Brain pericyte (primary cell): ENCODE data around the gene ESAM.
A peak's percentile ranks its signal among the peaks of the same experiment; 100 is the strongest.
"Not testable (repeated sequence)": the region's sequence is repeated elsewhere in the genome, so short reads cannot be mapped to it uniquely, and the experiment has no call there.

ENCODE experiments used
- DNase-seq: peaks from one replicate; pipeline ENCODE4 v3.0.0-alpha.2; 2012; ENCODE audit warnings: low read depth, low spot score

The ESAM gene

DNA sequence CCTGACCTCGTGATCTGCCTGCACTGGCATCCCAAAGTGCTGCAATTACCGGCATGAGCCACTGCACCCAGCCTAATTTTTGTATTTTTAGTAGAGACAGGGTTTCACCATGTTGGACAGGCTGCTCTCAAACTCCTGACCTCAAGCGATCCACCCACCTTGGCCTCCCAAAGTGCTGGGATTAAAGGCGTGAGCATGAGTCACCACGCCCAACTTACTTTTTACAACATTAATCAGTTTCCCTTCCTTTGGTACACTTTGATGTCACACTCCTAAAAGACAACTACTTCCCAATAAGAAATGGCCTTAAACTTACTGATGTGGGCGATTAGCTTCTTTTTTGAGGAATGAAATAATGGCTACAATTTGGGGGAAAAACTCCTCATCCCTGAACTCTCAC lies 8.9 kb upstream of the ESAM start:
- not testable (repeated sequence) for DNase-seq

DNA sequence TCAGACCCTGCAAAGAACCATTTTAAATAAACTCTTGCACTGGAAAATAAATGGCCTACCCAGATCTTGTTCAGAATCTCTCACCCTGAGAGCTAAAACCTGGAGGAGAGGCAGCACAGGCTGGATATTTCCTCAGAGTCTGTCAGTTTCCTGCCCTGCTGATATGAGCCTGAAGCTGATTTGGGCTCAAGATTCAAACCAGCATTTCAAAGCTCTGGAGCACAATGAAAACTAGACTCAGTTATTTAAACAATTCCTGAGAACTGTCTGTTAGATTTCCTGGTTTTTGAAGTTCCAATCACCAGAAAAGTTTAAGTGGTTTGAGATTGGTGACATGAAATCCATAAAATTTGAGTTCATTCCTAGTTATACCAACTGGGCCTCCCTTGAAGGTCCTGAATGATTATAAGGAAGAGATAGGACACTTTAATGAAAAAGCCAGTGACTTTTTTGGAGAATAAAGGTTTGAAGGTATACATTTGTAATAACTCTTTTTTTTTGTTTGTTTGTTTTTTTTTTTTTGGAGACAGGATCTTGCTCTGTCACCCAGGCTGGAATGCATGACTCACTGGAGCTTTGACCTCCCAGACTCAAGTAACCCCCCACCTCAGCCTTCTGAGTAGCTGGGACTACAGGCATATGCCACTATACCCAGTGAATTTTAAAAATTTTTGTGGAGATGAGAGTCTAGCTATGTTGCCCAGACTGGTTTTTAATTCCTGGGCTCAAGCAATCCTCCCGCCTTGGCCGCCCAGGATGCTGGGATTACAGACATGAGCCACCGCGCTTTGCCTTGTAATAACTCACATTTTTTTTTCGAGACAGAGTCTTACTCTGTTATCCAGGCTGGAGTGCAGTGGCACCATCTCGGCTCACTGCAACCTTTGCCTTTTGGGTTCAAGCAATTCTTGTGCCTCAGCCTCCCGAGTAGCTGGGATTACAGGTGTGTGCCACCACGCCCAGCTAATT lies 8.0 kb upstream of the ESAM start:
- DNase-seq = no peak

DNA sequence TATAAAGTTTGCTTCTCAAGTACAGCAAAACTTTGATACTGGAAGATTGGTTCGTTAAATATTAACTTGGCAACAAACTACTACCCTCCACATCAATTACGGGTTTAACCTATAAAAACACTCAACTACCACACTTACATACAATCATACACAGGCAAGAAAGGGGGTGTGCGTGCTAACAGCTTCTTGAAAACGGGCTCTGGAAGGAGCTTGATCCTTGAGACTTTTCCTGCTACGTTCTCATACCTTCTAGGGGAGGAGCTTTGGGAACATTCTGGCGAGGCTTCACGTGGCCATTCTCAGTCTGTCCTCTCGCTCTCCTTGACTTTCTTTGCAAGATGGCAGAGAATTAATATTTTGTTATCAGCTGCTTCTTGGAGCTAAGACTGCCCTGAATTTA lies 6.8 kb upstream of the ESAM start:
- DNase-seq = no peak

DNA sequence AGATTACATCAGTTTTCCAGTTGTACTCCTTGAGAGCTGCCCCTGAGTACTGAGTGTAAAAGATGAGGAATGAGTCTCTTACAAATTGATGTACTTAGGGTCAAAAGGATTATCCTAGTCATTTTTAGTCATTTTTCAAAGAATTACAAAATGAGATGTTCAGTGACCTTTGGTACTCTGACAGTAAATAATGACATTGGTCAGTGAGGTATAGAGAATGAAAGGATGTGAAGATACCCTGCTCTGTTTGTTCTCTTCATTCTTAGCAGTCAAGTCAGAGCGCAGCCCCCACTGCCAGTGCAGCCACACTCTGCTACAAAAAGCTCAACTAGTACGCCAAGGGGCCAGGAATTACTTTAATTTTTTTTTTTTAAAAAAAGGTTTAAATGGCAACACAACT lies 4.1 kb upstream of the ESAM start:
- DNase-seq = no peak

DNA sequence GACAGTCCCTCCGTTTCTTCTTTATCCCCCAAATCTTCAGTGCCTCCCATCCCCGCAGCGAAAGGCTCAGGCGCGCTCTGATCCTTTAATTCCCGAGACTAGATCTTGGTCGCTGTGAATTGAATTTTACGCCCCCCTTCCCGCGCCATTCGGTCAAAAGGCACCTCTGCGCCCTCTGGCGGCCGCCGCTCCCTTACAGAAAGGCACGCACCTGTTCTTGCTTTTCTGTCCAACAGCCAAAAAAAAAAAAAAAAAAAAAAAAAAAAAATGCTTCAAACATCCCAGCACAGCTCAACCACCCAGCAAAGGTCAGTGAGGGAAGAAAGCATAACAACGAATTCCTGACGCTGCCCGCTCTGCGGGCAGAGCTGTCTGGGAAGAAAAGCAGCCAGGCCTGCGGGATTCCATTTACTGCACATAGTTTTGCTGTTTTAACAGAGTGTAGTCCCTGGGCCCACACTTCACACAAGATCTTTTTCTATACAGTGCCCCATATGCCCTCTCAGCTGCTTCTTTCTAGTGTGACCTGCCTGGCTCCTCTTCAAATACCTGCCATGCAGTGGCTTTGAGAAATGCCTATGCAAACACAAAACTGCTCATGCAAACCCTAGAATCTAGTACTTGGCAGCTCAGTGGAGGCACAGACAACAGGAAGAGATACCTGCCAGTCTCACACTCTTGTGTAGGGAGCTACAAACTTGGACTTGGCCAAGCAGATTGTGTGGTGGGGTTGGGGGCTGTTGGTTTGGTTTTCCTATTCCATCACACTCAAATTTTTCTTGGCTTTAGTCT lies 1.3 kb upstream of the ESAM start:
- DNase-seq = peak; percentile 40

DNA sequence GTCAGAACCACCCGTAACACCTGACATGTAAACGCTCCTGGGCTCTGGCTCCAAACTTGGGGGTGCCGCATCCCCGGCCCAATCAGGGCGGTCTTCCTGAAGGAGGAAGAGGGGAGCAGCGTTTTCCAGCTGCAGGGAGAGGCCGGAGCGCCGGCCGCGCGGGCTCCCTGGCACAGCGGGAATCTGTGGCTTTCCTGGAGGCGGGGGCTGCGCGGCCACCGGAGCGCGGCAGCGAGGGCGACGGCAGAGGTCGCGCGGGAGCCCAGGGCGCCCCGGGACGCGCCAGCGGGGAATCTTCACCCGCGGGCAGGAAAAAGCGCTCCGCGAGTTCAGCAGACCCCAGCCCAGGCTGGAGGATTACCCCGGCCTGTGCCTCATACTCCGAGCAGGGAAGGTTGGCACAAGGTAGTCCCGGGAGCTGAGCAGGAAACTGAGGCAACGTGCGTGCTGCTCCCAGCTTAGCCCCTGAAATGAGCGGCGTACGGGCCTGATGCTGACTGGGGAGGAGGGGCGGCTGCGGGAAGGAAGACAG lies 600 bp upstream of the ESAM start:
- DNase-seq = no peak

DNA sequence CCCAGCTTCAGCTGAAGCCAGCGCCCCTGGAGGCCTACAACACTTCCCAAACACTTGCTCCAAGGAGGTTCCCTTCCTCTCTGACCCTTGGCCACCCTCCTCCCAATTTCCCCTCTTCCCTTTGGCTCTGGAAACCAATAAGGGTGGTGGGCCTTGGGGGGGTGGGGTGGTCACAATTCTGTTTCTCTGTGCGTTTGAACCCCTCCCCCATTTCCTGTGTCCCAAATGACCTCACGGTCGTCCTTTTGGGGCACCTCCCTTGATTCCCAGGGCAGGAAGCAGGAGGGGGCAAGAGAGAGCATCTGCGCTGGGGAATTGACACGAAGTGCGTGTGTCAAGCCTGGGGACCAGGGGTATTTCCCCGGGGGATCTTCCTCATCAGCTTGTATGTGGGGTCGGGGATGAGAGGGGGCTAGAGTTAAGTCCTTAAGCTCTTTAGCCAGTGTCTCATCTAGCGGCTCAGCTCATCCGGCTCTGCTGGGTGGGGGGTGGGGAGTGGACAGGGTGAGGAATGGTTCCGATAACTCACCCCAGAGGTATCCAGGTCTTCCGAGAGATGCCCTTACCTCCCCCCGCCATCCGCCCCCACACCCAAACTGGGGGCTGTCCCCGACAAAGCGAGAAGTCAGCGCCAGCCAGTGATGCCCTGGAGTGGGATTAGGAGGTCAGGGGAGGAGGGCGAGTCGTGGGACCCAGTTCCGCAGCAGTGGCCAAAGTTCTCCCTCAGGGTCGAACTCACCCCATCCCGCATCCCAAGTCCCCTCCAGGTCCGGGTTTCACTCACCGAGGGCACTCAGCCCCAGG lies 587 bp downstream of the ESAM start:
- DNase-seq = no peak

DNA sequence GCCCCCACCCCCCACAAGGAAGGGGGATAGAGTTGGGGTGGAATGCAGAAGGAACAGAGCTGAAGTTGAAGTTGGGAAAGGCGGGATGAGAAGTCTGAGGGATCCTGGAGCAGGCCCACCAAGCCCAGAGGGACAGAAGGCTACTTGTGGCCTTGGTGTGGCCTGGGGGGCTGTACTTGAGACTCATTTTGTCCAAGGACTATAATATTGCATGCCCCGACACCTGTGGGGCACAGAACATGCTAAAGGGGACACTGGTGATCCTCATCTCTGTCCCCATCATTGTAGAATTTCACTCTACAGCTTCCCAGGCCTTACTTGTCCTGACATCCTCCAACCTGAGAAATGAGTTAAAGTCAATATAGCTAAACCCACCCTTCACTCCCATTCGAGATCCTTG lies 1.3 kb downstream of the ESAM start:
- no peak for DNase-seq

DNA sequence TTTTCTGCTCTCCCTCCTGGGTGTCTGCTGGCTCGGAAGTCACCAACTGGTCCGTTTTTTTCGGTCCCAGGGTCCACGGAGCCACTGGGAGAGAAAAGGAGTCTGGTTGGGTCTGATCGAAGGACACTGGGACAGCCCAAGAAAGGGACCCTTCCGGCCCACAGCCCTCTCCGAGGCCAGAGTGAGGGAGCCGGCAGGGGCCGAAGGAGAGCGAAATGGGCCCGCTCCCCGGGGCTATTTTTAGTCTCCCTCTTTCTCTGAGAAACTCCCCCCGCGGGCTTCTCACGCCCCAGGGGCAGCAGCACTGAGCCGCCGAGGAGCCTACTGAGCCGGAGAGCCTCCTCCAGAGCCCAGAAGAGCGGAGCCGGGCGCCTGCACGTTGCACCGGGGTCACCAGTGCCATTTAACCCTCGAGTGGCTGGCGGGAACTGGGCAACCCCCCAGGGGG lies 1.9 kb downstream of the ESAM start:
- no peak for DNase-seq

DNA sequence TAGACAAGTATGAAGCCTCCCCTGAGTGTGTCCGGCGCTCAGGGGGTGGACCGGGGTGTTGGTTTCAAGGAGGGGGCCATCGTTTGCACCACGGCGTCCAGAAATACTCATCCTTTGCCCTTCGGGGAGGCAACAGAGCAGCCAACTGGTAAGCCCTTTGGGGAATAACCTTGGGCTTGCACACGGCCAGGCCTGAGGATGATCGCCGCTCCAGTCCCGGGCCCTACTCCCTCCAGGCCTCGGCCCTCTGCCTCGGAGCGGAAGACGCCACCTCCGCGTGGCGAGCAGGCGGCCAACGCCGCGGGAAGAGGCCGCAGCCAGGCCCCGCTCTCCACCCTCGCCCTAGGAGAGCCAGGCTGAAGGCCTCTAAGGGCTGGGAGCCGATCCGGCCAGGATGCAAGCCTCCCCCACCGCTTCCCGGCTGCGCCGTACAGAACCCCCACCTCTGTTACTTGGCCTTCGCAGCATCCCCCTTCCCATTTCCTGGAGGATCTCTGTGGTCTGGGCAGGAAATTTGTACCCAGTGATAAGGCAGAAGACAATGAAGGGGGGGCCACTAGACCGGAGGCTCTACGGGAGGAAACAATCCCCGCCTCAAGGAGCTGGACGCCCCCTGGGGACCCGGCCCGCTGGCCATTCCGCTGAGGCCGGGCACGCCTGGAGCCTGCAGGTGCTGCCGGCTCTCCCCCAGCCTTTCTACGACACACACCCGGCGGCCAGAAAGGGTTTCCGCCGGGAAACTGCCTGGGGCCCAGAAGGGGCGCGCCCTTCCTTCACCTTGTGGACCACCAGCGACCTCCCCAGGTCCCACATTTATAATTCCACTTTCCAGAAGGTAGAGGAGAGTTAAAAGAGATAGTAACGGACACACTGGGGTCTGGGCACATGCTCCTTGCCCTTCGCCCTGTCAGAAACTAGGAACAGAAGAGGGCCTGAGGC lies 2.6 kb downstream of the ESAM start:
- DNase-seq = no peak

DNA sequence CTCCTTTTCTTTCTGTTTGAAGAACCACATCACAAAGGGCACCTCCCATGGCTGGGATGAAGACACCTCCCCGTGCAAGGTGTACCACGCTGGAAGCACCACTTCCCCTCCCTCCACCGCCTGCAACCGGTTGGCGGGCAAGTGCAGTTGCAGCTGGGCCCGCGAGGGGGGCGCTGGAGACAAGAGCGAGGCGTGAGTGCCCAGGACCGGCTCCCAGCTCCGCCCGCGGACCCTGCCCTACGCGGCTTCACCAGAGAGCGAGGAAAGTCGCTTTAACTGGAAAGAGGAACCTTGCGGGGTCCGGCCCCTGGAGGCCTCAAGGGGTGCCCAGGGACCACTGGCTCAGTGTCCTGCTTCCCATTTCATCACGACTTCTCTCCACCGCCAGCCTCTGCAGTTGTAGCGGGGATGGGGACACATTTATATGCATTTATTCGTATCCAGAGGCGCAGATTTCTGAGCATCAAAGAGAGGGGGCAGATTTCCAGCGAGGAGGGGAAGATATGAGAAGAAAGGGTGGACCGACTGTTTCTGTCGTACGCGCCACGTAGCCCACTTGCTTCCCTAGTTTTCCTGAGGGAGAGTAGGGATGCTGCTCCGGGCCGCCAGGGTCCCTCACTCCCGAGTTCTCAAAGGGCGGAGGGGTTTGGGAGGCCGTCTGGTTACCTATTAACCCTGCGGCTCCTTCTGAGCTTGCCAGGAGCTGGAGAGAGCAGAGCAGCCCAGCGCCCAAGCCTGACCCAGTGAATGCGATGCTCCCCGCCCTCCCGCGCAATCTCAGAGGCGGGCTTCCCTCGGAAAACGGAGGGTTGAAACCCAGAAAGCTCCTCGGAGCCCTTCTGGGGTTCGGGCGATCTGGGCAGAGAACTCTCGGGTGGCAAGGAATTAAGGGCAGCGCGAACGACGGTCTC lies 3.5 kb downstream of the ESAM start:
- DNase-seq = no peak

DNA sequence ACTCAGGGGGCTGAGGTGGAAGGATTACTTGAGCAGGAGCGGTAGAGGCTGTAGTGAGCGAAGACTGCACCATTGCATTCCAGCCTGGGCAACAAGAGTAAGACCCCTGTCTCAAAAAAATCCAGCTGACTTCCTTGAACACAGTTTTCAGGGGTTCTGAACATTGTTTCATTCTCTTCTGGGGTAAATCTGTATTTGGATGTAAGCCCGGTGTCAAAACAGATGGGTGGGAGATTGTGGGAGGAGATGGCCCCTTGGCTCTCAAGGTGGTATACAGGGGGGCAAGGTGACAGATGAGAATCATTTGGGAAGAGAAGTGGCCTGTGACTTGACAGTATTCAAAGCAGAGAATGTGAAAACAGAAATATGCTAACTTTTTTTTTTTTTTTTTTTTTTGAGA lies 4.8 kb downstream of the ESAM start:
- DNase-seq = no peak

DNA sequence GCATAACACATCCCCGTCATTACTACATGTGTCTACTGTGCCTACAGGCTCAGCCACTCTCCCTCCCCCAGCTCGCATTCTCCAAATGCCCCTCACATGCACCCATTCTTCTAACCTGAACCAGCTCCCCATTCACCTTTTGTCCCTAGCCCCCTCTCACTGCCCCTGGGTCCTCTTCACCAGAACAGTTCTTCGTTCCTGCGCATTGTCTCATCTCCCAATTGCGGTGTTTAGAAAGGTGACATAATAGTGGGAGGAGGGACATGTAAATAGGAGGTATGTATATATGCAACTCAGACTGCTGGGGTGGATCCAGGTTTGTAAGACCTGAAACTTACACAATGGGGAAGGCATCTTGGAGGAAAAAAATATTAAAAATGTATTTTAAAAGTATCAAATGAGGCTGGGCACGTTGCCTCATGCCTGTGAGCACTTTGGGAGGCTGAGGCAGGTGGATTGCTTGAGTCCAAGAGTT lies 5.3 kb downstream of the ESAM start:
- DNase-seq = no peak

DNA sequence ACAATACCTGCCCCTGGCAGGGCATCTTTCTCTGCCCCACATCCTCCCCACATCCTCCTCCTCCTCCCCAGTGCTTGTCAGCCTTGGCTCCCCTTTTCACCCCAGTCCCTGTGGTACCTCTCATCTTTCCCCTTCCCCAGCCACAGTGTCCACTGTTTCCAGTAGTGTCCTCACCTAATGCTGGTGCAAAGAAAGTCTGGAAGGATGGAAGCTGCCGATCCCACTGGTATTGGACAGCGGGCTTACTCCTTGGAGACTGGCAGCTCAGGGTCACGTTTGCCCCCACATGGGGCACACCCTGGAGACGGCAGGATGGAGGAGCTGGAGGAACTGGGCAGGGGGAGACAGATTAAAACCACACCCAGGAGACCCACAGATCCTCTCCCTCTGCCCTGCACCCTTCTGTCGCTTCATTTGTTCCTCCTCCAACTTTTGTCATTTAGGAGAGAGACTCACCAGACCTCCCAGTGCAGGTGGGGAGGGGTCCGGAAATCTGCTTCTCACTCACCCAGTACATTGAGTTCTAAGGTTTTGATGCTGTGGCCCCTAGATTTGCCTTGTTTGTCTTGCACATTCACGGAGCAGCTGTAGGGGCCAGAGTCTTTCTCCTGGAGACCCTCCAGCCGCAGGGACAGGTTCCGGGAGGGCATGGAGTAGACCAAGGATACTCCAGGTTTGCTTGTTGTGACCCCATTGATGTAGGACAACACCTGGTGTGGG lies 5.9 kb downstream of the ESAM start:
- no peak for DNase-seq

DNA sequence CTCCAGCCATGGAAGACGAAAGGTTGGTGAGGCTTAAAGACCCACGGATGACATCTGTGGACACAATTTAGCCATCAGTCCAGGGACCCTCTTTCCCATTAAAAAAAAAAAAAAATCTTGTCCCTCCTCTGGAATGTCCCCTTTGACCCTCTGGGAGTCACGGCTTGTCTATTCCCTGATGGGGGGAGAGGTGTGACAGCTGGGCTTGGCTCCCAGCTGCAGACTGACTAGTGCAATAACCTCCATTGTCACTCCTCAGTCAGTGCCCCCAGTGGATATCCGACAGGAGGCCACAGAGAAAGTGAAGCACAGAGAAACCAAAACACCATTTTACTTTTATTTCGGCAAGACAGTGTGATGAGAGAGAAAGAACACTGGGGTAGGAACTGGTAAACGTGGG lies 7.4 kb downstream of the ESAM start:
- no peak for DNase-seq

DNA sequence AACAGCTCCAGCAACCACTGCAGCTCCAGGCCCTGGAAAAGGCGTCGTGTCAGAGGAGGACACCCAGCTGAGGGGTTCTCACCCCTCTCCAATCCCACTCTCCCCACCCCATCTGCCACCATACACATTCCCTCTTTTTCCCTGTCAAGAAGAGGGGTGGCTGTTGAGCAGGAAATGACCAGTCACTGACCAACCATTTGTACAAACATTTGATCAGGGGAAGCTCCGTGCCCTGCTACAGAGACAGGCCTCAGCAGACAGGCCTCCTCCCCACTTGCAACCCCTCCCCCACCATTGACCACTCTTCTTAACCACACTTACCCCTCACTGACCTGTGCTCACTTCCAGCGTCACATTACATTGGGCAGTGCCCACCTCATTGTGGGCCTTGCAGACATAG lies 7.8 kb downstream of the ESAM start:
- no peak for DNase-seq

DNA sequence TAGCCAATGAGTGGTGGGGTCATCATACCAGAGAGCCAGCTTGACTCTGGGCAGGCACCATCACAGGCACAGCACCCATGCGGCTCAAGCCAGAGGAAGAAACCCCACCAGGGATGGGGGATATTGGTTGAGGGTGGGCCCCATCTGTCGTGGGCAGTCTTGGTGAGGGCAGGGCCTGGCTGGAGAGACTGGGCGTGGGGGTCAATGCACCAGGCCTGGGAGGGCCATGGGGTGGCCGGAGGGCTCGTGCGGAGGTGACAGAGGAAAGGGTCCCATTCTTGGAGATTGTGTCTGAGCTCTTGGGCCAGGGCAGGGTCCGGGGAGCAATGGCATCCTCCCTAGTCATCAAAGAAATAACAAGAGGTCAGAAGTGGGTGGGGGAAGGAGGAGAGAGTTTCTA lies 8.5 kb downstream of the ESAM start:
- no peak for DNase-seq

DNA sequence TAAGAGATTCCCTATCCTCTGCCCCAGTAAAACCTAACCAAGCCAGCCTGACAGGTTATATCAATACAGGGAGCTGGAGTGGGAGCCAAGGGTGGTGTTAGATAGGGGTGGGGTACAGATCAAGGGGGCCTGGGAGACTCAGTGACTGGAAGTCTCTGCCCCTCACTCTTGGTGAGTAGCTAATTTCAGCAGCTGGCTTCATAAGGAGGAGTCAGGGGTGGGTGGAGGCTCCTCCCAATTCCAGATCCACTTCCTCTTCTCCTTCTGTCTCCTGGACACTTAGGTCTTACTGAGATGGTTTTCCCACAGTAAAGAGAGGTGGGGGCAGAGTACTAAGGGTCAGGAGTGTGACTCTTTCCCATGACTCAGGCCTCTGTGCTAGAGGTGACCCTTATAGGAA lies 8.9 kb downstream of the ESAM start:
- no peak for DNase-seq
